HG03457 (cell line): Measurements from ENCODE around the gene RASA4.
"Not testable (repeated sequence)": the region's sequence is repeated elsewhere in the genome, so short reads cannot be mapped to it uniquely, and the experiment has no call there.

Experiments used
- ATAC-seq: cut with Tn5 transposase; IDR thresholded peaks from one replicate; pipeline ENCODE4 v1.9.1; 2021; ENCODE audit warnings: moderate number of reproducible peaks; ENCODE audit not compliant: unreplicated experiment

The RASA4 gene

GRCh38 chr7:102609734-102610133 is 6.8 kb downstream of the RASA4 start:
- not testable (repeated sequence) for ATAC-seq

GRCh38 chr7:102606848-102607247 is 9.7 kb downstream of the RASA4 start:
- not testable (repeated sequence) for ATAC-seq

- ATAC-seq, result not testable (repeated sequence)
Measured at GRCh38 chr7:102604431-102605145, 12.0 kb downstream of the RASA4 start.

GRCh38 chr7:102602317-102602716 is 14.2 kb downstream of the RASA4 start:
- ATAC-seq, result not testable (repeated sequence)

DNA sequence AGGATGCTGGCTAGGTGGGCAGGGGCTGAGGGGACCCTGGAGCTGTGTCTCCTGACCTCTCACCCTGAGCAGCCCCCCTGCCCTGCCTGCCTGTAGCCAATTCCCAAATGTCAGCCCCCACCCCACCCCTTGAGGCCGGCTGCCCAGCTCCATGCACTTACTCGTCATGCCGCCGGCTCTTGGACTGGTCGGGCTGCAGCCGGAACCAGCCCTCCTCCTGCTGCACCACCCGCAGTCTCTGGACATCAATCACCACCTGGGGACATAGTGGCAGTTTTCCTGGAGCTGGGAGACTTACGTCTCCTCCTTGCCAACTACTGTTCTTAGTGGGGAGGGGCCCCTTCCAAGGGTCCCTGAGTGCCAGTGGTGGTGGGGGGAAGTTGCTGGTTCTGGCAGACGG is 16.9 kb downstream of the RASA4 start:
- ATAC-seq, result not testable (repeated sequence)

GRCh38 chr7:102596036-102596435 is 20.5 kb downstream of the RASA4 start:
- ATAC-seq, result not testable (repeated sequence)

DNA sequence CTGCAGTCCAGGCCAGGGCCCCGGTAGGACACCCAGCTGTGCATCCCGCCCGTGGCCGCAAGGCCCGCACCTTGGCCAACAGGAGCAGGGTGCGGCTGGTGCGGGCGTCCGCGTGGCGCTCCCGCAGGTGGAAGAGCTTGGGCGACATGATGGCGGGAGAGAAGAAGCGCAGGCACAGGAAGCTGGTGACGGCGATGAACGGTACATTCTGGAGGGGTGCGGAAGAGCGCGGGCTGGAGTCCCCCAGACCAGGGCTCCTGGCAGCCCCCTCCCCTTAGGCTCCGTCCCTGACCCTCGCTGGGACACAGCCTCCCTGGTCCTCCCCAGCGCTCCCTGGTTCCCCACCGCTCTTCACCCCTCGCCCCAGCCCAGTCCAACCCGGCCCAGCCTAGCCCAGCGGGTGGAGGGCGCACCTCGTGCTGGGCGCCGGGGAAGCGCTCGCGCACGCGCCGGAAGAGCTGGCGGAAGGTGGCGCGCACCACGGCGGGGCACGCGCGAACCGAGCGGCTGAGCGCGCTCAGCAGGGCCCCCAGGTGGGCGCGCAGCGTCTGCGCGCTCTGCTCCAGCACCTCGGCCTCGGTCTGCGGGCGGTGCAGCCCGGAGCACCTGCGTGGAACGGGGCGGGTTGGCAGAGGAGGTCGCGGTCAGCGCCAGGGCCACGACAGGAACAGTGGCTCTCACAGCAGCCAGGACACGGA is 22.8 kb downstream of the RASA4 start:
- ATAC-seq, result peak; percentile 41

DNA sequence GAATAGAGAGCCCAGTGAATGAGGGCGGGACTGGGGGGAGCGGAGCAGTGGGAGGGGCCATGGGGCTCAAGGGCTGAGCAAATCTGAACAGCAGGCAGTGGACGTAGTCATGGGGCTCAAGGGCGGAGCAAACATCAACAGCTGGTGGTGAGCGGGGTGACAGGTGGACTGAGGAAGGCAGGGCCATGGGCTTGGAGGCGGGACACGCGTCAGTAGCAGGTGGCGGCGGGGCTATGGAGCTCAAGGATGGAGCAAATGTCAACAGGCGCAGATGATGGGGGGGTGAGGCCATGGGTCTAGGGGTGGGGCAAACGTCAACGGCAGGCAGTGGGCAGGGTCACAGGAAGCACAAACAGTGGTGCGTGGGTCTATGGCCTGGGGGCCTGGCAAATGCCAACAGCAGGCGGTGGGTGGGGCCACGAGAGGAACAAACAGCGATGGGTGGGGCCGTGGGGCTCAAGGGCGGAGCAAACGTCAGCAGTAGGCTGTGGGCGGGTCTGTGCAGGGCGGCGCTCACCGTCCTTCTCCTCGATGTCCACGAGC is 24.0 kb downstream of the RASA4 start:
- peak; percentile 33 for ATAC-seq

GRCh38 chr7:102589857-102590256 is 26.7 kb downstream of the RASA4 start:
- peak; percentile 29 for ATAC-seq

DNA sequence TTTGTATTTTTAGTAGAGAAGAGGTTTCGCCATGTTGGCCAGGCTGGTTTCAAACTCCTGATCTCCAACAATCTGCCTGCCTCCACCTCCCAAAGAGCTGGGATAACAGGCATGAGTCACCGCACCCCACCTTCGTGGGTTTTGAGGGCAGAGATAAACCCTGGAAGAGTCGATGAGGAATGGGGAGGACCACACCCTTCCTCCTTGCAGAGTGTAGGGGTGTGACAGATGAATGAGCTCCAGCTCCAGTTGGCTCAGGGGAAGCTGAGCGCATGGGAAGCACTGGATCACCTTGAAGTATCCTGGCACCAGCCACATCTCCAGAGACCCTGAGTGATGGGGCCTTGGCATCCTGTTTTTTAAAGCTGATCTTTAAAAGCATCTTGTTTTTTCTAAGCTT is 33.1 kb downstream of the RASA4 start:
- not testable (repeated sequence) for ATAC-seq

DNA sequence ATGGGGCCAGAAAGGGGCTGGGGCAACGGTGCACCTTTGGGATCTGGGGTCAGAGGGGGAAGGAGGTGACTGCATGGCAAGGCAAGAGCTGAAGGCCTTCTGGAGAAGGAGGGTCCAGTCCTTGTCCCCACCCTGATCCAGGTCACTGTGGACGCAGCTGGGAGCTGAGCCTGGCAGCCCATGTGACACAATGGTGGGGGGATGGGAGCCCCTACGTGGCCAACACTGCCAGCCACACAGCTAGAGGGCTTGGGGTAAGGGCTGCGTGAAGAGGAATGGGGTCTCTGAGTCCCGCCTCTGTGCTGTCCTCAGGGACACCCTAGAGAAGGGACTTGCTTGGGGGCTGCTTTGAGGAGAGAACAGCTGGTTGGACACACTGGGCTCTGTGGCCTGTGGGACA is 34.8 kb downstream of the RASA4 start:
- ATAC-seq, result not testable (repeated sequence)

DNA sequence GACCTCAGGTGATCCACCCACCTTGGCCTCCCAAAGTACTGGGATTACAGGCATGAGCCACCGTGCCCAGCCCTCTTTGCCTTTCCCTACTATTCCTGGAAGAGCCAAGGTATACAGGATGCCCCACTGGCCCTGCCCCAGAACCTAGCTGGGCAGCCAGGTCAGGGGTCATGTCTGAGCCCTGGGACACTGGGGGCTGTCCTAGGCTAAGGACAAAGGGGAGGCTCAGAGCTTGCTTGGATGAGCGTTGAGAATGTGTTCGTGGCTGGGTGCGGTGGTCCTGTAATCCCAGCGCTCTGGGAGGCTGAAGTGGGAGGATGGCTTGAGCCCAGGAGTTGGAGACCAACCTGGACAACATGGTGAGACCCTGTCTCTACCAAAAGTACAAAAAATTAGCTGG is 38.1 kb downstream of the RASA4 start:
- not testable (repeated sequence) for ATAC-seq

GRCh38 chr7:102577315-102578240 is 39.0 kb downstream of the RASA4 start:
- not testable (repeated sequence) for ATAC-seq

GRCh38 chr7:102576363-102576762 is 40.2 kb downstream of the RASA4 start:
- ATAC-seq, result not testable (repeated sequence)

GRCh38 chr7:102574607-102575006 is 41.9 kb downstream of the RASA4 start:
- ATAC-seq, result not testable (repeated sequence)

DNA sequence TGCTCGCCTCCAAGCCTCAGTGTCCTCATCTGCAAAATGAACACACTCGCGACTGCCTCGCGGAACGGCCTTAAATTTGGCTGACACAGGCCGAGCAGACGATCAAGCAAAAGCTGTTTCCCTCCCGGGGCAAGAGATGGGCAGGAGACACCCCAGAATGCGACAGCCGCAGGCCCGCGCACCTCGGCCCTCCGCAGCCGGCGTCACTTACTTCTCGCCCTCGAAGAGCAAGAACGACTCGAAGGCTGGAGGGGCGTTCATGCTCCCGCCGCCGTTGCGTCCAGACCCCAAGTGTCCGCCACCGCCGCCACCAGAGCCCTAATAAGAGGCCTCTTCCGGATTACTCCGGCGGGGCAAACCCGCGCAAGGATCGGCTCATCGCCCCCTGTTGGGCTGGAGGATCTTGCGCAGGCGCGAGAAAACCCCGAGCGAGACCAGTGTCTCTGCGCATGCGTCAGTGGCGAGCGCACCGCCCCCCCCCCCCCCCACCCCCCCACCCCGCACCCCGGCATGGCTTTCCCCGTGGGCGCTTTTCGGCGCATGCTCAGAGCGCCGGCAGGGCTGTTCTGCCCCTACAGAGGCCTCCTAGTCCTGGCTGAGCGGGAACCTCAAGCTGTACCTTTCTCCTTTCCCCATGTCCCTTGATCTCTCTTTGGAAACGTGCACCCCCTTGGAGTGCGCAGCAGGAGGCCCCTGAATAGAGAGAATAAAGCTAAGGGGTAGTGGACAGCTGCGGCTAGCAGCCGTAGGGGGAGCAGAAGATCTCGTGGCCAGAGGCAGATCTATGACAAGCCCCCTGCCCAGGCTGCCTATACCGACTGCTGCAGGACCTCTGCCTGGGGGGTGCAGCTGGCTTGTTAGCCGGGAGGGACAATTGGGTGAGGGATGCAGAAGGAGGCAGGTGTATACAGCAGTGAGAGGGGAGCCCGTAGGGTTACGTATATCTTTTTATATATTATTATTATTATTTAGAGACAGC is 44.0 kb downstream of the RASA4 start, which contains the start of gene POLR2J3:
POLR2J3 (minus strand) TSS at position 323 of the 979 bp plus-strand sequence; CDS start at position 261, 62 bp downstream.
- ATAC-seq, result peak; percentile 84

- not testable (repeated sequence) for ATAC-seq
Measured at GRCh38 chr7:102568620-102569019, 47.9 kb downstream of the RASA4 start.

- ATAC-seq, result not testable (repeated sequence)
Measured at GRCh38 chr7:102550808-102551422, 65.6 kb downstream of the RASA4 start, which contains the start of gene SPDYE2. Gene SPDYE2, plus strand, starts transcription at chr7:102551226. Its CDS starts 2,030 bp downstream, at chr7:102553256.

GRCh38 chr7:102546353-102546752 is 70.2 kb downstream of the RASA4 start:
- not testable (repeated sequence) for ATAC-seq
